ENCODE measurements around the gene RGR.

The RGR gene

GRCh38 chr10:84224411-84225028, 20.3 kb upstream of the RGR start:
- no peak for DNase-seq

- no peak for DNase-seq
Observed at GRCh38 chr10:84225427-84226173, 19.3 kb upstream of the RGR start, which contains the start of gene LRIT2. LRIT2 (minus strand) TSS chr10:84225544; CDS start chr10:84225520, 24 bp downstream.

- DNase-seq: no peak
Observed at GRCh38 chr10:84226616-84227015, 18.2 kb upstream of the RGR start.

- no peak for DNase-seq
Observed at GRCh38 chr10:84227810-84228209, 17.0 kb upstream of the RGR start.

- DNase-seq: no peak
Observed at GRCh38 chr10:84230359-84230758, 14.5 kb upstream of the RGR start.

GRCh38 chr10:84232376-84232775, 12.5 kb upstream of the RGR start:
- DNase-seq: no peak

- DNase-seq: no peak
Observed at GRCh38 chr10:84233940-84234339, 10.9 kb upstream of the RGR start.

- no peak for DNase-seq
Observed at GRCh38 chr10:84234479-84234878, 10.4 kb upstream of the RGR start.

GRCh38 chr10:84235096-84235495, 9.8 kb upstream of the RGR start:
- DNase-seq: no peak

GRCh38 chr10:84236807-84237198, 8.1 kb upstream of the RGR start:
- DNase-seq: no peak

GRCh38 chr10:84237199-84238051, 7.4 kb upstream of the RGR start:
- DNase-seq: peak in 1 of 2 donors; percentile 26

GRCh38 chr10:84238909-84239308, 5.9 kb upstream of the RGR start:
- no peak for DNase-seq

GRCh38 chr10:84241185-84241790, 3.6 kb upstream of the RGR start, which contains the start of gene LRIT1:
LRIT1 (minus strand) TSS chr10:84241546; CDS start chr10:84241439, 107 bp downstream.
- DNase-seq: no peak

- DNase-seq: no peak
Observed at GRCh38 chr10:84243759-84244158, 1.1 kb upstream of the RGR start.

GRCh38 chr10:84247496-84247895, 2.6 kb downstream of the RGR start:
- no peak for DNase-seq

- no peak for DNase-seq
Observed at GRCh38 chr10:84248794-84249193, 3.9 kb downstream of the RGR start.

- no peak for DNase-seq
Observed at GRCh38 chr10:84254552-84255478, 10.0 kb downstream of the RGR start.

- DNase-seq: peak; percentile 45 to 70
Observed at GRCh38 chr10:84256510-84257342, 11.9 kb downstream of the RGR start.

GRCh38 chr10:84257343-84258020, 12.6 kb downstream of the RGR start:
- no peak for DNase-seq

GRCh38 chr10:84258034-84258695, 13.3 kb downstream of the RGR start:
- DNase-seq: no peak
